SU-DHL-6 (cell line): ENCODE results near the gene CLDN7.

Source experiments
- H2AFZ ChIP-seq: fragments of 200-600 bp; sonication (generic); 2 replicates; pipeline ENCODE4 v1.6.1; 2014; ENCODE audit warnings: low read depth, mild to moderate bottlenecking, moderate library complexity, mixed read lengths, antibody characterized with exemption, low read length; ENCODE audit not compliant: severe bottlenecking
- H3F3A ChIP-seq: fragments of 200-600 bp; shearing (Covaris generic); 2 replicates; pipeline ENCODE4 v1.6.0; 2016; ENCODE audit warnings: antibody characterized with exemption, mild to moderate bottlenecking; ENCODE audit not compliant: insufficient read depth
- H3K27ac ChIP-seq: fragments of 200-600 bp; sonication (generic); 2 replicates; pipeline ENCODE4 v1.5.1; 2016; ENCODE audit warnings: low read depth, mild to moderate bottlenecking, low read length, moderate library complexity, mixed read lengths
- H3K27me3 ChIP-seq: fragments of 200-600 bp; sonication (generic), shearing (Covaris generic); 2 replicates; pipeline ENCODE4 v1.6.0; 2014; ENCODE audit warnings: mild to moderate bottlenecking, low read length
- H3K36me3 ChIP-seq: fragments of 200-600 bp; sonication (generic); 2 replicates; pipeline ENCODE4 v1.6.1; 2014; ENCODE audit warnings: mild to moderate bottlenecking, low read length, mixed read lengths
- H3K4me2 ChIP-seq: fragments of 300-600, 200-600 bp; shearing (Covaris generic), sonication (generic); 2 replicates; pipeline ENCODE4 v1.6.0; 2014; ENCODE audit warnings: low read length, low read depth, mild to moderate bottlenecking; ENCODE audit not compliant: poor library complexity, severe bottlenecking
- H3K4me3 ChIP-seq: fragments of 200-600 bp; sonication (generic); 2 replicates; pipeline ENCODE4 v1.5.1; 2014; ENCODE audit warnings: antibody characterized with exemption, low read length, mild to moderate bottlenecking, mixed read lengths; ENCODE audit not compliant: insufficient read depth, poor library complexity, severe bottlenecking
- H3K79me2 ChIP-seq: fragments of 200-600 bp; sonication (generic); 2 replicates; pipeline ENCODE4 v1.6.1; 2014; ENCODE audit warnings: mild to moderate bottlenecking, low read length, moderate library complexity; ENCODE audit not compliant: insufficient read depth
- H3K9ac ChIP-seq: fragments of 200-600 bp; sonication (generic); 2 replicates; pipeline ENCODE4 v1.7.0; 2014; ENCODE audit warnings: mild to moderate bottlenecking, low read length
- H3K9me2 ChIP-seq: fragments of 200-600 bp; sonication (generic); replicated peaks from 2 replicates; pipeline ENCODE4 v1.6.1; 2014; ENCODE audit warnings: low read length; ENCODE audit not compliant: insufficient read depth
- H3K9me3 ChIP-seq: fragments of 200-600 bp; sonication (generic); 2 replicates; pipeline ENCODE4 v1.6.1; 2014; ENCODE audit warnings: low read length, mixed read lengths; ENCODE audit not compliant: insufficient read depth
- H4K20me1 ChIP-seq: fragments of 200-600 bp; sonication (generic); 2 replicates; pipeline ENCODE4 v1.6.1; 2014; ENCODE audit warnings: low read depth, mild to moderate bottlenecking, antibody characterized with exemption, low read length, moderate library complexity, mixed read lengths
- CTCF ChIP-seq: fragments of 200-600 bp; sonication (generic); IDR thresholded peaks from one replicate; pipeline ENCODE4 v1.5.1; 2017; ENCODE audit warnings: antibody characterized with exemption, mild to moderate bottlenecking, low read length, moderate library complexity; ENCODE audit not compliant: insufficient read depth, poor library complexity, severe bottlenecking
- EZH2phosphoT487 ChIP-seq: fragments of 200-600 bp; sonication (generic), shearing (Covaris generic); conservative IDR thresholded peaks from 2 replicates; pipeline ENCODE4 v1.6.1; 2018; ENCODE audit warnings: mild to moderate bottlenecking, antibody characterized with exemption, low read length, moderate library complexity, mixed read lengths

CLDN7 gene

GRCh38 chr17:7279448-7279847 lies 17.2 kb upstream of the CLDN7 start:
- no peaks in the 10 kb centered on the region for H3K9me3 ChIP-seq
- H3K9me2 ChIP-seq = no peaks in the 10 kb centered on the region
- H3K4me2 ChIP-seq = no peak overlapping the region
- H4K20me1 ChIP-seq = no peaks in the 10 kb centered on the region
- no peaks in the 10 kb centered on the region for H3K27me3 ChIP-seq
- H3K4me3 ChIP-seq = no peak overlapping the region
- no peak overlapping the region for H3K27ac ChIP-seq
- TF ChIP-seq EZH2phosphoT487 (no peak), CTCF (no peak)
- no peaks in the 10 kb centered on the region for H3K79me2 ChIP-seq
- no peak overlapping the region for H3K9ac ChIP-seq
- no peak overlapping the region for H2AFZ ChIP-seq
- peaks cover 4% of the 10 kb centered on the region; the same call in 1 of the 2 replicates for H3F3A ChIP-seq
- H3K36me3 ChIP-seq = no peaks in the 10 kb centered on the region

DNA sequence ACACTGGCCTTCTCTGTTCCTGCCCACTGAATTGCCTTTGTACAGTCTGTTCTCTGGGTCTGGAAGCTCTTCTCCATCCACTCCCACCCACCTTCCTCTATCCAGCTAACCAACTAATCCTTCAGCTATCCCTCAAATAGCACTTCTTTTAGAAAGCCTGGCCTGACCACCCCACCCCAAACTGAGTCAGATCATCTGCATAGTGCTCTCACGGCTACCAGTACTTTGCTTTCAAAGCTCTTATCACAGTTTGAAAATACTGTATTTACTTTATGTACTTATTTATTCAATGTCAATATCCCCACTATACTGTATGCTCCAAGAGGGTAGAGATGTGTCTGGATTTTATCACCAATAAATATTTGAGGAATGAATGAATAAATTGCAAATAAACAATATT lies 4.5 kb upstream of the CLDN7 start:
- no peak overlapping the region for H3K4me2 ChIP-seq
- H3K9me3 ChIP-seq = no peaks in the 10 kb centered on the region
- no peaks in the 10 kb centered on the region for H3K36me3 ChIP-seq
- no peaks in the 10 kb centered on the region for H3F3A ChIP-seq
- H3K9ac ChIP-seq = no peak overlapping the region
- no peak overlapping the region for H3K4me3 ChIP-seq
- H3K79me2 ChIP-seq = no peaks in the 10 kb centered on the region
- no peaks in the 10 kb centered on the region for H3K9me2 ChIP-seq
- TF ChIP-seq CTCF = no peak
- TF ChIP-seq EZH2phosphoT487 = no peak
- H2AFZ ChIP-seq = no peak overlapping the region
- H3K27me3 ChIP-seq = no peaks in the 10 kb centered on the region
- H3K27ac ChIP-seq = no peak overlapping the region
- no peaks in the 10 kb centered on the region for H4K20me1 ChIP-seq

- H3K4me2 ChIP-seq = no peak overlapping the region
- no peak overlapping the region for H2AFZ ChIP-seq
- no peaks in the 10 kb centered on the region for H3K9me3 ChIP-seq
- no peaks in the 10 kb centered on the region for H3K79me2 ChIP-seq
- TF ChIP-seq EZH2phosphoT487 = no peak
- TF ChIP-seq CTCF = no peak
- H3K27ac ChIP-seq = no peak overlapping the region
- H3K9ac ChIP-seq = no peak overlapping the region
- H3K4me3 ChIP-seq = no peak overlapping the region
- H3F3A ChIP-seq = no peaks in the 10 kb centered on the region
- no peaks in the 10 kb centered on the region for H3K9me2 ChIP-seq
- H3K36me3 ChIP-seq = no peaks in the 10 kb centered on the region
- no peaks in the 10 kb centered on the region for H4K20me1 ChIP-seq
- no peaks in the 10 kb centered on the region for H3K27me3 ChIP-seq
Observed at GRCh38 chr17:7263801-7264078, 1.5 kb upstream of the CLDN7 start.
